Measurements from ENCODE around the gene ATXN7.

DNA sequence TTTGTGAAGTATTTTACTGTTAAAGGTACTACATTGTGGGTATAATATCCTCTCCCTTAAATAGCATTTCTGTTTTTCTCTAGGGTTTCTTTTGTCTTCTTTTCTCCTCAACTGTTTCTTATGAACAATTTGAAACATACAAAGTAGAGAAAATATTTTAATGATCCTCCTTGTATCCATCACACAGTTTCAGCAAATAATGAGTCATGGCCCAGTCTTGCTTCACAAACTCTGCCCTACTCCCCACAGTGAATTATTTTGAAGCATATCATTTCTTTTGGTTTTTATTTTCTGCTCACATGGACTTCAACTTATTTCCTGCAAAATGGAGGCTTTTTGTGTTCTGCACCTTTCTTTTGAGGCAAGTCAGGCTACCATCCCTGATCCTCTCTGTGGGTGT is 54.7 kb downstream of the ATXN7 start:
- TF ChIP-seq, protein P1, sequence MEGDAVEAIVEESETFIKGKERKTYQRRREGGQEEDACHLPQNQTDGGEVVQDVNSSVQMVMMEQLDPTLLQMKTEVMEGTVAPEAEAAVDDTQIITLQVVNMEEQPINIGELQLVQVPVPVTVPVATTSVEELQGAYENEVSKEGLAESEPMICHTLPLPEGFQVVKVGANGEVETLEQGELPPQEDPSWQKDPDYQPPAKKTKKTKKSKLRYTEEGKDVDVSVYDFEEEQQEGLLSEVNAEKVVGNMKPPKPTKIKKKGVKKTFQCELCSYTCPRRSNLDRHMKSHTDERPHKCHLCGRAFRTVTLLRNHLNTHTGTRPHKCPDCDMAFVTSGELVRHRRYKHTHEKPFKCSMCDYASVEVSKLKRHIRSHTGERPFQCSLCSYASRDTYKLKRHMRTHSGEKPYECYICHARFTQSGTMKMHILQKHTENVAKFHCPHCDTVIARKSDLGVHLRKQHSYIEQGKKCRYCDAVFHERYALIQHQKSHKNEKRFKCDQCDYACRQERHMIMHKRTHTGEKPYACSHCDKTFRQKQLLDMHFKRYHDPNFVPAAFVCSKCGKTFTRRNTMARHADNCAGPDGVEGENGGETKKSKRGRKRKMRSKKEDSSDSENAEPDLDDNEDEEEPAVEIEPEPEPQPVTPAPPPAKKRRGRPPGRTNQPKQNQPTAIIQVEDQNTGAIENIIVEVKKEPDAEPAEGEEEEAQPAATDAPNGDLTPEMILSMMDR (IDR thresholded peaks at IDR 0.05; ENCODE audit: low read length): no peak
- TF ChIP-seq EZH2phosphoT487 (IDR thresholded peaks at IDR 0.05; ENCODE audit: low read length): no peak

Data from MM.1S (cell line).